HEK293 (cell line): ENCODE measurements around the gene CUTC.

Experiments used
- CTCF ChIA-PET: fragments of 350-600 bp; formaldehyde crosslinking; extraction: SDS; loops from one replicate; lab custom pipeline; 2021; ENCODE audit warnings: antibody characterized with exemption; lab: Yijun Ruan, JAX
- POLR2A ChIA-PET: fragments of 300-600 bp; formaldehyde crosslinking; extraction: SDS; loops from one replicate; lab custom pipeline; 2020; ENCODE audit warnings: antibody characterized with exemption, inconsistent platforms; lab: Yijun Ruan, JAX
- H3K27ac ChIP-seq: fragments of 200-500 bp; sonication (Bioruptor generic); 2 replicates; pipeline ENCODE4 v1.5.1; 2014; ENCODE audit warnings: low read depth, low read length, control low read depth, inconsistent platforms; ENCODE audit errors: extremely low read depth
- H3K36me3 ChIP-seq, 2 experiments: fragments of 200-500 bp in 1 of 2; sonication (Bioruptor generic) in 1 of 2; 1 replicate in 1 of 2; 2 replicates in 1 of 2; pipeline ENCODE4 v1.5.1; 2014 to 2017; ENCODE audit warnings: inconsistent platforms in 2 of 2, low read length in 2 of 2; ENCODE audit not compliant: control insufficient read depth in 2 of 2, insufficient read depth in 1 of 2
- H3K4me1 ChIP-seq: fragments of 200-500 bp; sonication (Bioruptor generic); 2 replicates; pipeline ENCODE4 v1.5.1; 2014; ENCODE audit warnings: mild to moderate bottlenecking, low read length, inconsistent platforms; ENCODE audit not compliant: control insufficient read depth, insufficient read depth
- H3K4me3 ChIP-seq: 2 replicates; pipeline ENCODE4 v1.5.1; 2011; ENCODE audit warnings: low read depth, mild to moderate bottlenecking, control low read depth, low read length, moderate library complexity
- H3K9me3 ChIP-seq: fragments of 200-500 bp; sonication (Bioruptor generic); 2 replicates; pipeline ENCODE4 v1.5.1; 2014; ENCODE audit warnings: low read depth, low read length, inconsistent platforms; ENCODE audit not compliant: control insufficient read depth, insufficient read depth
- KLF1 ChIP-seq: fragments of 450-650 bp; formaldehyde crosslinking; IDR thresholded peaks from 2 replicates; pipeline ENCODE4 v1.5.1; 2016; ENCODE audit warnings: missing biosample characterization, missing genetic modification characterization
- MZF1 ChIP-seq: fragments of 450-650 bp; formaldehyde crosslinking; IDR thresholded peaks from 2 replicates; pipeline ENCODE4 v1.5.1; 2017; ENCODE audit warnings: missing biosample characterization, missing genetic modification characterization, borderline replicate concordance
- TSHZ1 ChIP-seq: fragments of 450-650 bp; formaldehyde crosslinking; IDR thresholded peaks from 2 replicates; pipeline ENCODE4 v1.5.1; 2016; ENCODE audit warnings: missing biosample characterization, missing genetic modification characterization, borderline replicate concordance
- ZBTB20 ChIP-seq: fragments of 450-650 bp; formaldehyde crosslinking; IDR thresholded peaks from 2 replicates; pipeline ENCODE4 v1.5.1; 2016; ENCODE audit warnings: missing biosample characterization, missing genetic modification characterization
- ZNF26 ChIP-seq: fragments of 450-650 bp; formaldehyde crosslinking; IDR thresholded peaks from 2 replicates; pipeline ENCODE4 v1.5.1; 2016; ENCODE audit warnings: missing biosample characterization, missing genetic modification characterization
- ZNF335 ChIP-seq: fragments of 450-650 bp; formaldehyde crosslinking; conservative IDR thresholded peaks from 2 replicates; pipeline ENCODE4 v1.5.1; 2016; ENCODE audit warnings: missing biosample characterization, missing genetic modification characterization
- ZNF785 ChIP-seq: fragments of 450-650 bp; formaldehyde crosslinking; IDR thresholded peaks from 2 replicates; pipeline ENCODE4 v1.5.1; 2016; ENCODE audit warnings: missing biosample characterization, missing genetic modification characterization
- ZSCAN18 ChIP-seq: fragments of 450-650 bp; formaldehyde crosslinking; IDR thresholded peaks from 2 replicates; pipeline ENCODE4 v1.5.1; 2016; ENCODE audit warnings: missing biosample characterization, missing genetic modification characterization
- TF ChIP-seq, protein P1 (sequence below): fragments of 450-650 bp; IDR thresholded peaks from 2 replicates; pipeline ENCODE4 v1.5.1; 2018; ENCODE audit warnings: missing biosample characterization, missing genetic modification characterization
- TF ChIP-seq, protein P2 (sequence below): fragments of 450-650 bp; formaldehyde crosslinking; IDR thresholded peaks from 2 replicates; pipeline ENCODE4 v1.5.1; 2017; ENCODE audit warnings: missing biosample characterization, missing genetic modification characterization
- TF ChIP-seq, protein P3 (sequence below): fragments of 450-650 bp; formaldehyde crosslinking; IDR thresholded peaks from 2 replicates; pipeline ENCODE4 v1.5.1; 2017; ENCODE audit warnings: missing biosample characterization, missing genetic modification characterization
- TF ChIP-seq, protein P4 (sequence below): fragments of 450-650 bp; formaldehyde crosslinking; IDR thresholded peaks from 2 replicates; pipeline ENCODE4 v1.5.1; 2016; ENCODE audit warnings: missing biosample characterization, missing genetic modification characterization, low read depth

Gene CUTC

GRCh38 chr10:99756159-99756558 is 24.1 kb downstream of the CUTC start (continued):
- no peak for TF ChIP-seq ZSCAN18 (tag by site-specific recombination)

- no peak for TF ChIP-seq TSHZ1 (tag by site-specific recombination)
- TF ChIP-seq, protein P1, sequence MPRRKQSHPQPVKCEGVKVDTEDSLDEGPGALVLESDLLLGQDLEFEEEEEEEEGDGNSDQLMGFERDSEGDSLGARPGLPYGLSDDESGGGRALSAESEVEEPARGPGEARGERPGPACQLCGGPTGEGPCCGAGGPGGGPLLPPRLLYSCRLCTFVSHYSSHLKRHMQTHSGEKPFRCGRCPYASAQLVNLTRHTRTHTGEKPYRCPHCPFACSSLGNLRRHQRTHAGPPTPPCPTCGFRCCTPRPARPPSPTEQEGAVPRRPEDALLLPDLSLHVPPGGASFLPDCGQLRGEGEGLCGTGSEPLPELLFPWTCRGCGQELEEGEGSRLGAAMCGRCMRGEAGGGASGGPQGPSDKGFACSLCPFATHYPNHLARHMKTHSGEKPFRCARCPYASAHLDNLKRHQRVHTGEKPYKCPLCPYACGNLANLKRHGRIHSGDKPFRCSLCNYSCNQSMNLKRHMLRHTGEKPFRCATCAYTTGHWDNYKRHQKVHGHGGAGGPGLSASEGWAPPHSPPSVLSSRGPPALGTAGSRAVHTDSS, result no peak
- no peak for TF ChIP-seq MZF1 (tag by site-specific recombination)
- no peak for TF ChIP-seq ZNF335 (tag by site-specific recombination)
- TF ChIP-seq KLF1 (tag by site-specific recombination), result no peak
- no peak for TF ChIP-seq ZBTB20
- no peak for TF ChIP-seq ZNF785 (tag by site-specific recombination)
- no peak for TF ChIP-seq ZNF26
- TF ChIP-seq, protein P2, sequence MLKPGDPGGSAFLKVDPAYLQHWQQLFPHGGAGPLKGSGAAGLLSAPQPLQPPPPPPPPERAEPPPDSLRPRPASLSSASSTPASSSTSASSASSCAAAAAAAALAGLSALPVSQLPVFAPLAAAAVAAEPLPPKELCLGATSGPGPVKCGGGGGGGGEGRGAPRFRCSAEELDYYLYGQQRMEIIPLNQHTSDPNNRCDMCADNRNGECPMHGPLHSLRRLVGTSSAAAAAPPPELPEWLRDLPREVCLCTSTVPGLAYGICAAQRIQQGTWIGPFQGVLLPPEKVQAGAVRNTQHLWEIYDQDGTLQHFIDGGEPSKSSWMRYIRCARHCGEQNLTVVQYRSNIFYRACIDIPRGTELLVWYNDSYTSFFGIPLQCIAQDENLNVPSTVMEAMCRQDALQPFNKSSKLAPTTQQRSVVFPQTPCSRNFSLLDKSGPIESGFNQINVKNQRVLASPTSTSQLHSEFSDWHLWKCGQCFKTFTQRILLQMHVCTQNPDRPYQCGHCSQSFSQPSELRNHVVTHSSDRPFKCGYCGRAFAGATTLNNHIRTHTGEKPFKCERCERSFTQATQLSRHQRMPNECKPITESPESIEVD (tag by site-specific recombination), result no peak
- TF ChIP-seq, protein P3, sequence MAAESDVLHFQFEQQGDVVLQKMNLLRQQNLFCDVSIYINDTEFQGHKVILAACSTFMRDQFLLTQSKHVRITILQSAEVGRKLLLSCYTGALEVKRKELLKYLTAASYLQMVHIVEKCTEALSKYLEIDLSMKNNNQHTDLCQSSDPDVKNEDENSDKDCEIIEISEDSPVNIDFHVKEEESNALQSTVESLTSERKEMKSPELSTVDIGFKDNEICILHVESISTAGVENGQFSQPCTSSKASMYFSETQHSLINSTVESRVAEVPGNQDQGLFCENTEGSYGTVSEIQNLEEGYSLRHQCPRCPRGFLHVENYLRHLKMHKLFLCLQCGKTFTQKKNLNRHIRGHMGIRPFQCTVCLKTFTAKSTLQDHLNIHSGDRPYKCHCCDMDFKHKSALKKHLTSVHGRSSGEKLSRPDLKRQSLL (tag by site-specific recombination), result no peak
- TF ChIP-seq, protein P4, sequence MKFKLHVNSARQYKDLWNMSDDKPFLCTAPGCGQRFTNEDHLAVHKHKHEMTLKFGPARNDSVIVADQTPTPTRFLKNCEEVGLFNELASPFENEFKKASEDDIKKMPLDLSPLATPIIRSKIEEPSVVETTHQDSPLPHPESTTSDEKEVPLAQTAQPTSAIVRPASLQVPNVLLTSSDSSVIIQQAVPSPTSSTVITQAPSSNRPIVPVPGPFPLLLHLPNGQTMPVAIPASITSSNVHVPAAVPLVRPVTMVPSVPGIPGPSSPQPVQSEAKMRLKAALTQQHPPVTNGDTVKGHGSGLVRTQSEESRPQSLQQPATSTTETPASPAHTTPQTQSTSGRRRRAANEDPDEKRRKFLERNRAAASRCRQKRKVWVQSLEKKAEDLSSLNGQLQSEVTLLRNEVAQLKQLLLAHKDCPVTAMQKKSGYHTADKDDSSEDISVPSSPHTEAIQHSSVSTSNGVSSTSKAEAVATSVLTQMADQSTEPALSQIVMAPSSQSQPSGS (tag by site-specific recombination), result no peak
- Histone ChIP-seq H3K4me3 (no peak overlapping the region), H3K4me1 (no peaks in the 10 kb centered on the region), H3K36me3 (peaks cover 14 to 61% of the 10 kb centered on the region in 2 experiments), H3K9me3 (no peaks in the 10 kb centered on the region), H3K27ac (no peak overlapping the region)
- CTCF ChIA-PET, result no interaction called here
- POLR2A ChIA-PET, result no interaction called here
Measured at GRCh38 chr10:99758211-99758891, 26.3 kb downstream of the CUTC start.
